GM15510 (cell line): ENCODE results near the gene CREB5.

Experiments used
- POLR2A ChIP-seq: IDR thresholded peaks from 3 replicates; pipeline ENCODE4 v1.6.1; 2011; ENCODE audit warnings: borderline replicate concordance; ENCODE audit not compliant: insufficient read length; ENCODE audit errors: extremely low read depth

CREB5 gene

GRCh38 chr7:28874001-28874400 lies 461.7 kb downstream of the CREB5 start:
- no peak for TF ChIP-seq POLR2A
